GM10248 (cell line): ENCODE measurements around the gene PTGFR.

ENCODE experiments used
- CTCF ChIA-PET: fragments of 300-600 bp; sonication (Branson Sonifier 250); formaldehyde crosslinking; extraction: SDS; loops from one replicate; lab custom pipeline; 2021; ENCODE audit warnings: antibody characterized with exemption; lab: Yijun Ruan, JAX
- POLR2A ChIA-PET: fragments of 350-650 bp; sonication (Branson Sonifier 250); formaldehyde crosslinking; extraction: SDS; loops from one replicate; lab custom pipeline; 2020; ENCODE audit warnings: antibody characterized with exemption; lab: Yijun Ruan, JAX
- DNase-seq: peaks from one replicate; pipeline ENCODE4 v3.0.0; 2012; ENCODE audit errors: extremely low spot score
- TF ChIP-seq, protein P1 (sequence below): IDR thresholded peaks from 2 replicates; pipeline ENCODE4 v1.5.1; 2012; ENCODE audit warnings: mild to moderate bottlenecking, low read depth; ENCODE audit errors: extremely low read depth, missing control alignments, control extremely low read depth

The PTGFR gene

DNA sequence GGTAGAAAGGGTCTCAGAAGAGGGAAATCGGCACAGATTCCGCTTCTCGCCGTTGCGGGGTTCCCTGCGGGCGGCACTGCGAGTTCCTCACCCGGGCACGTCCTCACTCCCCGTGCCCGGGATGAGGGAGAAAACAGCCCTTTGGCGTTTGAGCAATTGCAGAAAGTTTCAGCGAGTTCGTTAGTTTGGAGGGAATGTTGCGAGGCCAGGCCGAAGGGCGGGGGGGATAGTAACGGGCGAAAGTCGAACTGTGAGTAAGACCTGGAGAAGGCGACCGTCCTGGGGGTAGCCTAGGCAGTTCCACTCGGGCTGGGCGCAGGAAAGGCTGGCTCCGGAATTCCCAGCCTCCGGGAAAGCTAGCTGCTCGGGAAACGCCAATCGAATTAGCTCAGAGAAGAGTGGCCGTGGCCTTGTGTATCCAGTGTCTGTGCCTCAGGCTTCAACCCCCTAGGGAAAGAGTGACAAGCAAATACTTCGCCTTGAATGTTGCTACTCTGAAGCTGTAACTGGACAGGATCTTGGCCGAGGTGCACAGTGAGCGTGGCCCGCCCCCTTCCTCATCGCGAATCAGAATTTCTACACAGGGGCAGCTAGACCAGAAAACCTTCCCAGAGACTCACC lies 787 bp downstream of the PTGFR start:
- ChIA-PET POLR2A (no interaction called here), CTCF (interaction anchor here (1.3 to 1.5 kb wide), 2 partner anchors 9 to 63 kb away, joined by 3 to 5 read pairs; no protein-coding TSS in a partner anchor)
- DNase-seq = no peak
- TF ChIP-seq, protein P1, sequence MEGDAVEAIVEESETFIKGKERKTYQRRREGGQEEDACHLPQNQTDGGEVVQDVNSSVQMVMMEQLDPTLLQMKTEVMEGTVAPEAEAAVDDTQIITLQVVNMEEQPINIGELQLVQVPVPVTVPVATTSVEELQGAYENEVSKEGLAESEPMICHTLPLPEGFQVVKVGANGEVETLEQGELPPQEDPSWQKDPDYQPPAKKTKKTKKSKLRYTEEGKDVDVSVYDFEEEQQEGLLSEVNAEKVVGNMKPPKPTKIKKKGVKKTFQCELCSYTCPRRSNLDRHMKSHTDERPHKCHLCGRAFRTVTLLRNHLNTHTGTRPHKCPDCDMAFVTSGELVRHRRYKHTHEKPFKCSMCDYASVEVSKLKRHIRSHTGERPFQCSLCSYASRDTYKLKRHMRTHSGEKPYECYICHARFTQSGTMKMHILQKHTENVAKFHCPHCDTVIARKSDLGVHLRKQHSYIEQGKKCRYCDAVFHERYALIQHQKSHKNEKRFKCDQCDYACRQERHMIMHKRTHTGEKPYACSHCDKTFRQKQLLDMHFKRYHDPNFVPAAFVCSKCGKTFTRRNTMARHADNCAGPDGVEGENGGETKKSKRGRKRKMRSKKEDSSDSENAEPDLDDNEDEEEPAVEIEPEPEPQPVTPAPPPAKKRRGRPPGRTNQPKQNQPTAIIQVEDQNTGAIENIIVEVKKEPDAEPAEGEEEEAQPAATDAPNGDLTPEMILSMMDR = no peak

DNA sequence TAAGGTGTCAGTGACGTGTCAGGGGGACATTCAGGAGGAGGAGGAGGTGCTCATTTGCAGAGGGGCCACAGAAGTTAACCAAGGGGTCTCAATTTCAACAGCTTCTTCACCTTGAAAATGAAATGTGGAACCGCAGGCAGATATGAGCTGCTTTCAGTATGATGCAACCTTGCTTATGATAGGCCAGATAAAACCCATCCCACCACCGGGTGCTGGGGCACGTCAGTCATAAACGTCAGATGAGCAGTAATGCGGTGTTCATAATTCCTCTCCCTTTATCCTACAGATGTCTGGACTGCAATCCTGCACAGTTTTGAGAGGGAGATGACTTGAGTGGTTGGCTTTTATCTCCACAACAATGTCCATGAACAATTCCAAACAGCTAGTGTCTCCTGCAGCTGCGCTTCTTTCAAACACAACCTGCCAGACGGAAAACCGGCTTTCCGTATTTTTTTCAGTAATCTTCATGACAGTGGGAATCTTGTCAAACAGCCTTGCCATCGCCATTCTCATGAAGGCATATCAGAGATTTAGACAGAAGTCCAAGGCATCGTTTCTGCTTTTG lies 1.7 kb downstream of the PTGFR start:
- TF ChIP-seq, protein P1 = no peak
- CTCF ChIA-PET = interaction anchor here (1.3 kb wide), 1 partner anchor 62 kb away, joined by 3 read pairs; no protein-coding TSS in a partner anchor
- POLR2A ChIA-PET = no interaction called here
- no peak for DNase-seq

DNA sequence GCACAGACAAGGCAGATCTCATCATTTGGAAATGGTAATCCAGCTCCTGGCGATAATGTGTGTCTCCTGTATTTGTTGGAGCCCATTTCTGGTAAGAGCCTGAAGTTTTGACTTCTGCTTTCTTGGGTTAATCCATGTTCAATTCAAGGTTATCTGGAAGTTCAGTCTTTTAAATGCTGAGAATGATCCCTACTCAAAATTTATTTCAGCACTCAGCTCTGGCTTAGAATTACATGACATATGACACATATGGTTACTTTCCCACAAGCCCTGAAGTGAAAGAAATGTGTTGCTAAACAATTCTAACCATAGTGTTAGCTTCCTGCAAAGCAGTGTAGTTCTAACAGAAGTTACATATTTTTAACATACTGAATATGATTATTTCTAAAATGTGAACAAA lies 2.7 kb downstream of the PTGFR start:
- POLR2A ChIA-PET = no interaction called here
- TF ChIP-seq, protein P1 = no peak
- DNase-seq = no peak
- CTCF ChIA-PET = no interaction called here

DNA sequence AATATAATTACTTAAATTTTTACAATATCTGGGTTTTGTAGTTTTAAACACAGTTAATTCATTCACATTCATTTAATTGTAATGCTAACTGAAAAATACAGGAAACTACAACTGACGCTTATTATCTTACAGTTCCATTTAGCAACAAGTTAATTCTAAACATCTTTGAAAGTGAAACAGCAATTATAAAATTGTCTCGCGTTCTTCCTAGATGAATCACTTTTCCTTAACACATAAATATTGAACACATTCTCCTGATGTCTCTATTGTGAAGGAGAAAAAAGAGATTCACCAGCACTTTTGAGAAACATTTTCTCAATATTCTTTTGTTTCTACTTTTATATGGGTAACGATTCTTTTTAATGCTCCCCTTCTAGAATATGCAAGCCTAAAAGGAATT lies 6.4 kb downstream of the PTGFR start:
- ChIA-PET POLR2A (no interaction called here), CTCF (no interaction called here)
- TF ChIP-seq, protein P1 = no peak
- no peak for DNase-seq

DNA sequence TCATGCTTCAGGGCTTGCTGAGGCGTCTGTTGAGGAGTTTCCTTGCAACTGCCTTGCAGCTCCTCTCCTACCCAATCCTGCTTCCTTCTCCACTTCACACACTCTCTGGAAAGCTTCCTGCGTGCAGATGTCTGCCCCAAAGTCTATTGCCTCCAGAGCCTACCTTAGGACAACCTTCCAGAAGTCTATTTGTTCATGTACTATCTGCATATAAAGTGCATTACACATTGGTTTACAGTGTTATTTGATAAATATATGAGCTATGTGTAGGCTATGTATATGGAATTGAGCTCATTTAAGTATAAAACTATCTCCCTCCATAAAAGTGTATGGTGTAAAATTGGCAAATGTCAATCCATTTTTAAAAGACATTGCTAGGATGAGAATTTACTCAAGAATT lies 9.8 kb downstream of the PTGFR start:
- TF ChIP-seq, protein P1 = no peak
- CTCF ChIA-PET = interaction anchor here (1.1 to 1.9 kb wide), 3 partner anchors 10 to 19 kb away, joined by 3 to 5 read pairs (median 5); partner anchors contain the start of gene PTGFR
- POLR2A ChIA-PET = no interaction called here
- DNase-seq = no peak

DNA sequence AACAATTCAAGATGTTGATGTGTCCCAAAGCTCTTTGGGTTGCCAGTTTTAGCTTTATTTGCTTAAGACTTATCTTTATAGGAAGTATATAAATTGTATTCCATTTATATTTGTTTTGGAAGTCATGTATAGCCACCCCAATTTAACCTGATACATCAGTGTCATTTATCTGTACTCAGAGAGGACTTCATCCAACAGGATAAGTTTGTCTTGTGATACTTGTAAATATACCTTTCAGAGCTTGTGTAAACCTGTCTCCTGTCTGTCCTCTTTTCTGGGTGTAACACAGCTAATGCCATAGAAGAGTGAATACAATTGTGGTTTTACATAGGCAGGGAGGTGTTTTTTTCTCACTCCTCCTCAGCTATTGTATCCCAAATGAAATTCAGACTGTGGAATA lies 10.4 kb downstream of the PTGFR start:
- no peak for DNase-seq
- CTCF ChIA-PET = interaction anchor here (0.8 to 1.9 kb wide), 4 partner anchors 10 to 65 kb away, joined by 3 to 5 read pairs (median 4); partner anchors contain the start of gene PTGFR
- TF ChIP-seq, protein P1 = no peak
- POLR2A ChIA-PET = interaction anchor here (0.8 kb wide), 1 partner anchor 41 kb away, joined by 3 read pairs; no protein-coding TSS in a partner anchor
